H9 (cell line): ENCODE measurements around the gene FOXJ3. TPM values are rescaled to one million over a fixed set of nuclear protein-coding genes. Genes with fewer than 3 reads are reported as not detected.

ENCODE experiments used
- DNase-seq: peaks from one replicate; pipeline ENCODE4 v3.0.0-alpha.2; 2017
- H2AFZ ChIP-seq: one replicate; pipeline ENCODE4 v1.6.1; 2013; ENCODE audit warnings: mild to moderate bottlenecking, low read length, control low read depth, moderate library complexity
- H2AK5ac ChIP-seq: 2 replicates; pipeline ENCODE4 v1.6.1; 2013; ENCODE audit warnings: low read length, control low read depth, mixed read lengths; ENCODE audit not compliant: insufficient read length
- H2BK120ac ChIP-seq: one replicate; pipeline ENCODE4 v1.6.1; 2013; ENCODE audit warnings: low read depth, mild to moderate bottlenecking, low read length, control low read depth, inconsistent platforms; ENCODE audit not compliant: poor library complexity, severe bottlenecking
- H2BK12ac ChIP-seq: 2 replicates; pipeline ENCODE4 v1.6.1; 2013; ENCODE audit warnings: low read length, control low read depth, mixed read lengths, low read depth; ENCODE audit not compliant: insufficient read length
- H2BK15ac ChIP-seq: 2 replicates; pipeline ENCODE4 v1.6.1; 2013; ENCODE audit warnings: low read depth, low read length, control low read depth
- H2BK20ac ChIP-seq: one replicate; pipeline ENCODE4 v1.6.1; 2013; ENCODE audit warnings: low read depth, mild to moderate bottlenecking, low read length, control low read depth, inconsistent platforms; ENCODE audit not compliant: poor library complexity, severe bottlenecking
- H2BK5ac ChIP-seq: 2 replicates; pipeline ENCODE4 v1.6.1; 2013; ENCODE audit warnings: low read length, control low read depth, mixed read lengths; ENCODE audit not compliant: insufficient read length
- H3K14ac ChIP-seq: 2 replicates; pipeline ENCODE4 v1.6.1; 2013; ENCODE audit warnings: low read length, control low read depth; ENCODE audit not compliant: insufficient read depth
- H3K18ac ChIP-seq: 2 replicates; pipeline ENCODE4 v1.6.1; 2013; ENCODE audit warnings: low read depth, mild to moderate bottlenecking, mixed read lengths, low read length, control low read depth; ENCODE audit not compliant: insufficient read length
- H3K23ac ChIP-seq: 2 replicates; pipeline ENCODE4 v1.6.1; 2013; ENCODE audit warnings: low read length, control low read depth, mixed read lengths, low read depth; ENCODE audit not compliant: insufficient read length
- H3K23me2 ChIP-seq: 2 replicates; pipeline ENCODE4 v1.6.1; 2013; ENCODE audit warnings: low read depth, mild to moderate bottlenecking, mixed read lengths, low read length, control low read depth; ENCODE audit not compliant: insufficient read length, poor library complexity, severe bottlenecking
- H3K27ac ChIP-seq: 2 replicates; pipeline ENCODE4 v1.5.1; 2013; ENCODE audit warnings: low read length, control low read depth, mixed read lengths, low read depth; ENCODE audit not compliant: insufficient read length
- H3K27me3 ChIP-seq: 2 replicates; pipeline ENCODE4 v1.6.1; 2013; ENCODE audit warnings: low read length, control low read depth, inconsistent platforms; ENCODE audit not compliant: insufficient read depth
- H3K4ac ChIP-seq: 2 replicates; pipeline ENCODE4 v1.6.1; 2013; ENCODE audit warnings: low read depth, mild to moderate bottlenecking, control low read depth, inconsistent platforms, low read length, moderate library complexity
- H3K4me1 ChIP-seq: 2 replicates; pipeline ENCODE4 v1.6.1; 2013; ENCODE audit warnings: low read length, control low read depth, inconsistent platforms; ENCODE audit not compliant: insufficient read depth
- H3K4me2 ChIP-seq: 2 replicates; pipeline ENCODE4 v1.6.1; 2013; ENCODE audit warnings: low read length, control low read depth, mixed read lengths; ENCODE audit not compliant: insufficient read length, insufficient read depth
- H3K56ac ChIP-seq: 2 replicates; pipeline ENCODE4 v1.6.1; 2013; ENCODE audit warnings: low read depth, mild to moderate bottlenecking, mixed read lengths, low read length, control low read depth; ENCODE audit not compliant: insufficient read length
- H3K79me1 ChIP-seq: 2 replicates; pipeline ENCODE4 v1.6.1; 2013; ENCODE audit warnings: low read depth, mild to moderate bottlenecking, moderate library complexity, low read length, control low read depth, inconsistent platforms; ENCODE audit not compliant: insufficient read depth, poor library complexity, severe bottlenecking
- H3K79me2 ChIP-seq: 2 replicates; pipeline ENCODE4 v1.6.1; 2013; ENCODE audit warnings: low read length, control low read depth, inconsistent platforms; ENCODE audit not compliant: insufficient read depth
- H3K9ac ChIP-seq: 2 replicates; pipeline ENCODE4 v1.6.1; 2013; ENCODE audit warnings: low read length, control low read depth, mixed read lengths; ENCODE audit not compliant: insufficient read length; ENCODE audit errors: extremely low read depth
- H3K9me3 ChIP-seq: one replicate; pipeline ENCODE4 v1.6.1; 2013; ENCODE audit warnings: low read depth, low read length, inconsistent platforms; ENCODE audit not compliant: control insufficient read depth
- H3T11ph ChIP-seq: one replicate; pipeline ENCODE4 v1.6.1; 2013; ENCODE audit warnings: mild to moderate bottlenecking, low read length, control low read depth, inconsistent platforms
- H4K20me1 ChIP-seq: one replicate; pipeline ENCODE4 v1.6.1; 2013; ENCODE audit not compliant: control insufficient read depth, insufficient read length, insufficient read depth
- H4K5ac ChIP-seq: 2 replicates; pipeline ENCODE4 v1.6.1; 2013; ENCODE audit warnings: low read depth, mild to moderate bottlenecking, mixed read lengths, low read length, control low read depth; ENCODE audit not compliant: insufficient read length
- H4K8ac ChIP-seq: replicated peaks from 2 replicates; pipeline ENCODE4 v1.6.1; 2013; ENCODE audit warnings: low read length, control low read depth, mixed read lengths, low read depth; ENCODE audit not compliant: insufficient read length
- H4K91ac ChIP-seq: 2 replicates; pipeline ENCODE4 v1.6.1; 2013; ENCODE audit warnings: low read depth, mild to moderate bottlenecking, moderate library complexity, mixed read lengths, low read length, control low read depth; ENCODE audit not compliant: insufficient read length
- H3K27ac Mint-ChIP-seq, 3 experiments: 2 replicates in 2 of 3; 3 replicates in 1 of 3; pipeline ENCODE4 v1.8.0; 2020 to 2021; ENCODE audit warnings: mixed read lengths in 3 of 3, mild to moderate bottlenecking in 1 of 3, moderate library complexity in 1 of 3
- H3K27me3 Mint-ChIP-seq: 2 replicates; pipeline ENCODE4 v1.8.0; 2021; ENCODE audit warnings: low read depth, mild to moderate bottlenecking, moderate library complexity, mixed read lengths
- H3K36me3 Mint-ChIP-seq, 3 experiments: 2 replicates in 2 of 3; 3 replicates in 1 of 3; pipeline ENCODE4 v1.8.0; 2020 to 2021; ENCODE audit warnings: low read depth in 3 of 3, mixed read lengths in 3 of 3; ENCODE audit not compliant: insufficient read depth in 1 of 3
- H3K4me1 Mint-ChIP-seq, 2 experiments: 2 replicates each; pipeline ENCODE4 v1.8.0; 2020; ENCODE audit warnings: mixed read lengths in 2 of 2
- H3K4me3 Mint-ChIP-seq, 2 experiments: 2 replicates in 1 of 2; 3 replicates in 1 of 2; pipeline ENCODE4 v1.8.0; 2020 to 2021; ENCODE audit warnings: mild to moderate bottlenecking in 2 of 2, mixed read lengths in 2 of 2, moderate library complexity in 1 of 2
- H3K9me3 Mint-ChIP-seq, 2 experiments: 2 replicates in 1 of 2; 3 replicates in 1 of 2; pipeline ENCODE4 v1.8.0; 2020; ENCODE audit warnings: mild to moderate bottlenecking in 2 of 2, mixed read lengths in 2 of 2, moderate library complexity in 1 of 2
- CTCF ChIP-seq: fragments of 200-600 bp; sonication (generic); conservative IDR thresholded peaks from 3 replicates; pipeline ENCODE4 v1.8.0; 2021; ENCODE audit warnings: antibody characterized with exemption, mild to moderate bottlenecking
- WGBS: extraction: QIAGEN DNeasy Blood & Tissue Kit; methylation state at CpG from one replicate; pipeline ENCODE4 v1.1.7; 2013; ENCODE audit warnings: missing lambda C conversion rate, low lambda C conversion rate, mixed read lengths; ENCODE audit not compliant: insufficient read length; ENCODE audit errors: extremely low coverage; 5-methylcytosine and 5-hydroxymethylcytosine counted together
- total RNA-seq: library from RNA; stranded (reverse); gene quantifications from 2 replicates; pipeline ENCODE4 v1.2.1, GENCODE V29; 2021

FOXJ3 gene
- total RNA-seq, 1 experiment from 2014 or later = 49.9 TPM

- no peak overlapping the region for H3K18ac ChIP-seq
- Mint-ChIP-seq H3K9me3 (no peaks in the 10 kb centered on the region), H3K4me1 (no peaks in the 10 kb centered on the region), H3K27me3 (no peaks in the 10 kb centered on the region; the same call in none of the 2 replicates), H3K27ac (no peak overlapping the region), H3K4me3 (no peak overlapping the region), H3K36me3 (no peaks in the 10 kb centered on the region)
- no peak overlapping the region for H3K23ac ChIP-seq
- H3K23me2 ChIP-seq = no peaks in the 10 kb centered on the region
- H2BK12ac ChIP-seq = no peak overlapping the region
- TF ChIP-seq CTCF = no peak
- H2BK20ac ChIP-seq = no peak overlapping the region
- no peak overlapping the region for H2BK120ac ChIP-seq
- no peaks in the 10 kb centered on the region for H3K27me3 ChIP-seq
- H3K9ac ChIP-seq = no peak overlapping the region
- H3K79me2 ChIP-seq = no peaks in the 10 kb centered on the region
- no peak overlapping the region for H3T11ph ChIP-seq
- no peaks in the 10 kb centered on the region for H3K9me3 ChIP-seq
- H3K14ac ChIP-seq = no peak overlapping the region
- H3K56ac ChIP-seq = no peak overlapping the region
- H4K20me1 ChIP-seq = no peaks in the 10 kb centered on the region
- H3K27ac ChIP-seq = no peak overlapping the region
- no peaks in the 10 kb centered on the region for H3K79me1 ChIP-seq
- no peak for DNase-seq
- no peak overlapping the region for H3K4me2 ChIP-seq
- no peak overlapping the region for H4K5ac ChIP-seq
- no peak overlapping the region for H4K8ac ChIP-seq
- no peak overlapping the region for H4K91ac ChIP-seq
- no peak overlapping the region for H3K4ac ChIP-seq
- WGBS = no CpG with 5 or more reads among the region's 13 CpGs
- H2BK15ac ChIP-seq = no peak overlapping the region
- H3K4me1 ChIP-seq = no peaks in the 10 kb centered on the region
- H2AFZ ChIP-seq = no peak overlapping the region
- no peak overlapping the region for H2BK5ac ChIP-seq
- H2AK5ac ChIP-seq = no peak overlapping the region
Observed at GRCh38 chr1:42143896-42144710, 190.9 kb downstream of the FOXJ3 start.
